HG03064 (cell line): Measurements from ENCODE around the gene CD209.
"Not testable (repeated sequence)": the region's sequence is repeated elsewhere in the genome, so short reads cannot be mapped to it uniquely, and the experiment has no call there.

Experiments
- ATAC-seq: cut with Tn5 transposase; IDR thresholded peaks from one replicate; pipeline ENCODE4 v1.9.1; 2021; ENCODE audit warnings: low read depth; ENCODE audit not compliant: unreplicated experiment

Gene CD209

DNA sequence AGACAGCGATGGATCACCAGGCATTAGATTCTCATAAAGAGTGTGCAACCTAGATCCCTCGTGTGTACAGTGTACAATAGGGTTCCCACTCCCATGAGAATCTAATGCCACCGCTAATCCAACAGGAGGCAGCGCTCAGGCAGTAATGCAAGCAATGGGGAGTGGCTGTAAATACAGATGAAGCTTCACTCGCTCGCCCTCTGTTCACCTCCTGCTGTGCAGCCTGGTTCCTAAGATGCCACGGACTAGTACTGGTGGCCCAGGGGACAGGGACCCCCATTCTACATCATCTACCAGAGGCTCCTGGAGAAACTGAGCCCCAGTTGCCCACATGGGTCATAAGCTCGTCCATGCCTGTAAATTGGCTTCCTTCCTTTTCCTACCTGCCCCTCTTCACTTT is 23.7 kb upstream of the CD209 start:
- no peak for ATAC-seq

- ATAC-seq, result no peak
Observed at GRCh38 chr19:7769171-7769570, 21.8 kb upstream of the CD209 start.

- no peak for ATAC-seq
Observed at GRCh38 chr19:7767487-7767886, 20.2 kb upstream of the CD209 start.

GRCh38 chr19:7766535-7766934 is 19.2 kb upstream of the CD209 start:
- ATAC-seq, result no peak

- not testable (repeated sequence) for ATAC-seq
Observed at GRCh38 chr19:7765043-7765442, 17.7 kb upstream of the CD209 start.

DNA sequence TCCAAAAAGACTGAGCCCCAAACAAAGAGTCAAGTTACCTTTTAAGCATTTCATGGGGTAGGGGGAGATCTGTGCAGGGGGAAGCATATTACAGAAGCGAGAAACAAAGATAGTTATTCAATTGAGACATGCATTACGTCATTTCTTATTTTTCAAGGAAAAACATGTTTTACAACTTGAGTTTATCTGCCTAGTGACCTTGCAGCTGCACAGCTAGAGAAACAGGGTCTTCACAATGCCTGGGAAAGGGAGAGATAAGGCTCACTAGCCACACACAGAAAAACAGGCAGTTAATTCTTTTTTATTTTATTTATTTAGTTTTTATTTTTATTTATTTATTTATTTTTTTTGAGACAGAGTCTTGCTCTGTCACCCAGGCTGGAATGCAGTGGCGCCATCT is 16.8 kb upstream of the CD209 start:
- ATAC-seq, result not testable (repeated sequence)

- no peak for ATAC-seq
Observed at GRCh38 chr19:7763696-7764095, 16.4 kb upstream of the CD209 start.

DNA sequence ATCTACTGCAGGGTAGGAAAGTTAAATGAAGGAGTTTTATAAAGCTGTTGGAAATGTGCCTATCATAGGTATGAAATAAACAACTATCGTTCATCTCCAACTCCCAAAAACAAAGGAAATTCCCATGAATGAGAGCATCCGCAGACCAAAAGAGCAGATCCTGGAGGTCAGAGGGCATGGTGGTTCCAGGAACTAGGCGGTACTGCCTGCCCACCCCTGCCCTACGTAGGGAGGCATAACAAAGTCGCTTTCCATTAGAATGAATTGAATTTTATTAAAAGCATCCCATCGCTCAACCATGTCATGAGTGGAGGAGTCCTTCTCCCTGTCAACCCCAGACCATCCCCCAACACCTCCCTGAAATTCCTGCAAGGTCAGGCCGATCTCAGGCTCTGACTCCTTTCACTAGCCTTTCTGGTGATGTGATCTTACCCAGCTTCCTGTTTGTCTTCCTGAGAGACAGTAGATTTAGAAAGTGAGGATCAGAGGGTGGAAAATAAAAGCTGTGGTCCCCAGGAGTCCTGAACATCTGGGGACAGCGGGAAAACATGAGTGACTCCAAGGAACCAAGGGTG is 15.5 kb upstream of the CD209 start, which contains the start of gene CLEC4M:
Gene CLEC4M (plus strand): TSS at position 525 of the 575 bp plus-strand sequence. CDS start 24 bp downstream, at position 549.
- no peak for ATAC-seq

DNA sequence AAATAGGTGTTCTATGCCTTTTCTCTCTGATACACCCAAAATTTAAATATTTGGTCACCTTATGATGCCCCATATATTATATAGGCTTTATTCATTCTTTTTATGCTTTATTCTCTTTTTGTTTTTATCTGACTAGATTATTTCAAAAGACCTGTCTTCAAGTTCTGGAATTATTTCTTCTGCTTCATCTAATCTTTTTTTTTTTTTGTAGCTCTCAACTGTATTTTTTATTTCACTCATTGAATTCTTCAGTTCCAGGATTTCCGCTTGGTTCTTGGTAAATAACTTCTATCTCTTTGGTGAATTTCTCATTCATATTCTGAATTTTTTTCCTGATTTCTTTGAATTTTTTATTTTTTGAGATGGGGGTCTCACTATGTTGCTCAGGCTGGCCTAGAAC is 11.8 kb upstream of the CD209 start:
- no peak for ATAC-seq

DNA sequence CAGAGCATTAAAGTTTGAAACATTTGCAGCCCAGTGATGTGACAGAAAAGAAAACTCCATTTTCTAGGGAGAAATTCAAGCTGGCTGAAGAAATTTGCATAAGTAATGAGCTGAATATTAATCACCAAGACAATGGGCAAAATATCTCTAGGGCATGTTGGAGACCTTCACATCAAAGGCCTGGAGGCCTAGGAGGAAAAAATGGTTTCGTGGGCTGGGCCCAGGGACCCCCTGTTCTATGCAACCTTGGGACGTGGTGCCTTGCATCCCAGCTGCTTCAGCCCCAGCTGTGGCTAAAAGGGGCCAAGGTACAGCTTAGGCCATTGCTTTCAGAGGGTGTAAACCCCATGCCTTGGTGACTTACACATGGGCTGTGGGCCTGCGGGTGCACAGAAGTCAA is 10.0 kb upstream of the CD209 start:
- no peak for ATAC-seq

DNA sequence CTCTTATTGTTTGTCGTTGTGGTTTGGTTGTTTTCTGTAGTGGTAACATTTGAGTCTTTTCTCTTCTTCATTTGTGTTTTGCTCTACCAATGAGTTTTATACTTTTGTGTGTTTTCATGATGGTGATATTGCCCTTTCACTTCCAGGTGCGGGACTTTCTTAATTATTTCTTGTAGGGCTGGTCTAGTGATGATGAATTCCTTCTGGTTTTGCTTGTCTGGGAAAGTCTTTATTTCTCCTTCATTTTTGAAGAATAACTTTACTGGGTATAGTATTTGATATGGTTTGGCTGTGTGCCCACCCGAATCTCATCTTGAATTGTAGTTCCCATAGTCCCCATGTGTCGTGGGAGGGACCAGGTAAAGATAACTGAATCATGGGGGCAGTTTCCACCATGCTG is 8.9 kb upstream of the CD209 start:
- ATAC-seq, result no peak

DNA sequence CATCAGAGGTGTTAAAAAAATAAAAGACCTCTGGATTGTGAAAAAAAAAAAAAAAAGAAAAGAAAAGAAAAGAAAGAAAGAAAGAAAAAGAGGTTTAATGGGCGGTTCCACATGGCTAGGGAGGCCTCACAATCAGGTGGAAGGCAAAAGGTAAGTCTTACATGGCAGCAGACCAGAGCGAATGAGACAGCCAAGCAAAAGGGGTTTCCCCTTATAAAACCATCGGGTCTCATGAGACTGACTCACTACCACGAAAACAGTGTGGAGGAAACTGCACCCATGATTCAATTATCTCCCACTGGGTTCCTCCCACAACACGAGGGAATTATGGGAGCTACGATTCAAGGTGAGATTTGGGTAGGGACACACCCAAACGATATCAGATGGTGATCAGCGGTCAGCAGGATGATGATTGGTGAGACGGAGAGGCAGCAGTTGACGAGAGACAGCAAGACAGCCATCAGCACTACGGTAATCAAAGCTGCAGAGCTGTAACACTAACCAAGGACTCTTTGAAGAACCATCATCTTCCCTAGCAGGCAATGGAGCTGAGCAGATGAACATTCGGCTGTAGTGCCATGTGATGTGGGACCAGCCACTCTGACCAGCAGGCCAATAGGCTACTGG is 3.9 kb upstream of the CD209 start:
- ATAC-seq, result no peak

- ATAC-seq, result no peak
Observed at GRCh38 chr19:7748756-7749155, 1.4 kb upstream of the CD209 start.

- ATAC-seq, result no peak
Observed at GRCh38 chr19:7748171-7748570, 837 bp upstream of the CD209 start.

- not testable (repeated sequence) for ATAC-seq
Observed at GRCh38 chr19:7746306-7746705, 1.0 kb downstream of the CD209 start.

DNA sequence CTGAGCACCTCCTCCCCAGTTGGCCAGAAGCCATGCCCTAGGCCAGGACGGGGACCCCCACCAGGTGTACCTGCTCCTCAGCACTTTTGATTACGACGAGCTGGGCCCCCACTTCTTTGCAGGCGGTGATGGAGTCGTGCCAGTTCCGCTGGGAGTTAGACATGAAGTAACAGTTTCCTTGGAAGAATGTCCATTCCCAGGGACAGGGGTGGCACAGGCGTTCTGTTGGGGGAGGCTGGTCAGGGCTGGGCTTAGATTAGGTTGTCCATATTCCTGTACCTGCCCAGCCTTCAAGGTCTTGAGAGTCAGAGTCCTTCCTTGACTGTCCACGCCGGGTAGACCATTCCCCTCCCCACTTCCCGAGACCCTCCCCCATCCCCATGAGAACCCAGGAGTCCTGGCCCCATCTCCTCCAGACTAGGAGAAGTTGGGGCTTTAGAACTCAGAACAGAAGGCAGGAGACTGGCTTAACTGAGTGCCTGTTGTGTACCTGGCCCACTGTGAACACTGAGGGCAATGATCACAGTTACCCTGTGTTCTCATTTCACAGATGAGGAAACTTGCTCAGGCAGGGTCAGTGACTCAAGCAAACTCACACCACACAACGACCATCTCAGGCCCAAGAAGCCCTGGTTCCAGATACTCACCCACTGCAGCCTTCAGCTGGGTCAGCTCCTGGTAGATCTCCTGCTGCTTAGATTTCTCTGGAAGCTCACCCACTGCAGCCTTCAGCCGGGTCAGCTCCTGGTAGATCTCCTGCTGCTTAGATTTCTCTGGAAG is 2.3 kb downstream of the CD209 start:
- ATAC-seq, result no peak

- no peak for ATAC-seq
Observed at GRCh38 chr19:7744199-7744786, 3.0 kb downstream of the CD209 start.

DNA sequence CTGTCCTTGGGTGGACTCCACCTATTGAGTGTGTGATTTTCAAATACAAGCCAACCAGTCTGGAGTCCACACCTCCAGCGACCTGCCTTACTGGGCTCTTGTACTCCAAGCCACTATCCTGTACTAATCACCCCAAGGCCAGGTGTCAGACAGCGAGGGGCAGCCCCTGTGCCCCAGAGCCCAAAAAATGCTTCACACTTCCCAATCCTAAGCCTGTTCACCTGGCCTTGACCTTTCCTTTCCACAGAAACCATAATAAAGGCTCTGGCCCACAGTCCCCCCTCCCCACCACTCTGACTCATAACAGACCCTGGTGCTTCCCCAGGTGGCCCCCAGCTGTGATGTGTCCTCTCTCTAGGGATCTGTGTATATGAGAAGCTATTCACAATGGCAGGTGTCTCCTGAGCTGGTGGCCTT is 3.9 kb downstream of the CD209 start:
- ATAC-seq, result no peak

GRCh38 chr19:7742991-7743390 is 4.3 kb downstream of the CD209 start:
- no peak for ATAC-seq

DNA sequence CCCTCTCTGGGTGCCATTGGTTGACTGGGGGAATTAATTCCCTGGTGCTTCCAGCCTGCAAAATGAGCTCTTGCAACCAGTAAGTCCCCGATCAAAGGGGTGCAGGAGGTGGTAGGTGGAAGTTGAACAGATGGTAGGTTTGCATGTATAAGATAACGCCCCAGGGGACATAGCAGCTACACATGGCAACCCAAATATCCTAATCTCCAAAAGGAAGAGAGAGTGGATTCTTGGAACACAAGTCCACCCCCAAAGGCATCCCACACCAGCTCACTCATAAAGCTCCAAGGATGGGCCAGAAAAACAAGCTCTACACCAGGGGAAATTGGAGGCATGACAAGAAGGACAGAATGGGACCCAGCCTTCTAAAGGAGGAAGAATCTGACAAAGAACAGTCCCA is 4.8 kb downstream of the CD209 start:
- no peak for ATAC-seq

GRCh38 chr19:7740682-7741054 is 6.7 kb downstream of the CD209 start:
- no peak for ATAC-seq
